ENCODE results near the gene STYX.

DNA sequence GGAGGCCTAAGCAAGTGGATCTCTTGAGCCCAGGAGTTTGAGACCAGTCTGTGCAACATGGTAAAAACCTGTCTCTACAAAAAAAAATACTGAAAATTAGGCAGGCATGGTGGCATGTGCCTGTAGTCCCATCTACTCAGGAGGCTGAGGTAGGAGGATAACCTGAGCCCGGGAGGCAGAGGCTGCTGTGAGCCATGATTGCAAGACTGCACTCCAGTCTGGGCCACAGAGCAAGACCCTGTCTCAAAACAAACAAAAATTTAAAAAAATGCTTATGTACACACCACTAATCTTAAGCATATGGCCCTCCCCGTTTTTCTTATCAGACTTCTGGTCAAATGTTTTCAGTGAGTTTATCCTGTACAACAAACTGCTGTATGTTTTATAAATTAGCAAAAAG lies 63.1 kb downstream of the STYX start:
- TF ChIP-seq YY1 (IDR thresholded peaks at IDR 0.05; ENCODE audit: insufficient read depth, insufficient read length), result no peak
- no peak for TF ChIP-seq SUZ12 (IDR thresholded peaks at IDR 0.05; ENCODE audit: extremely low read depth, insufficient read depth, insufficient read length)
- TF ChIP-seq ZNF274 (IDR thresholded peaks at IDR 0.05; ENCODE audit: low read depth, low read length), result no peak

Measured in NT2/D1 (cell line).